GM23338 (cell line): Measurements from ENCODE around the gene NANOGP8. TPM values are rescaled to one million over a fixed set of nuclear protein-coding genes. Genes with fewer than 3 reads are reported as not detected.

Experiments used
- CREB1 ChIP-seq: fragments of 250-450 bp; sonication (Bioruptor Pico); IDR thresholded peaks from 2 replicates; pipeline ENCODE4 v1.5.0; 2020; ENCODE audit warnings: low read depth, mild to moderate bottlenecking, moderate library complexity
- ETS1 ChIP-seq: IDR thresholded peaks from 2 replicates; pipeline ENCODE4 v1.6.1; 2016; ENCODE audit warnings: antibody characterized with exemption
- EZH2 ChIP-seq: fragments of 200-600 bp; sonication (generic); IDR thresholded peaks from one replicate; pipeline ENCODE4 v1.8.0; 2017; ENCODE audit warnings: antibody characterized with exemption, mild to moderate bottlenecking, low read depth; ENCODE audit not compliant: unreplicated experiment
- EZH2phosphoT487 ChIP-seq: fragments of 200-600 bp; sonication (generic); IDR thresholded peaks from one replicate; pipeline ENCODE4 v1.8.1; 2018; ENCODE audit warnings: antibody characterized with exemption; ENCODE audit not compliant: unreplicated experiment
- NANOG ChIP-seq: IDR thresholded peaks from 2 replicates; pipeline ENCODE4 v1.6.1; 2016; ENCODE audit warnings: antibody characterized with exemption, borderline replicate concordance
- STAT1 ChIP-seq: IDR thresholded peaks from one replicate; pipeline ENCODE4 v1.6.1; 2016; ENCODE audit warnings: antibody characterized with exemption; ENCODE audit not compliant: unreplicated experiment
- ZNF331 ChIP-seq: fragments of 250-450 bp; sonication (Bioruptor Pico); IDR thresholded peaks from 2 replicates; pipeline ENCODE4 v1.5.0; 2020; ENCODE audit warnings: low read depth, mild to moderate bottlenecking, moderate library complexity
- ZNF462 ChIP-seq: fragments of 250-450 bp; sonication (Bioruptor Pico); IDR thresholded peaks from 2 replicates; pipeline ENCODE4 v1.5.0; 2020; ENCODE audit warnings: mild to moderate bottlenecking, moderate library complexity
- polyA plus RNA-seq: library from polyadenylated mRNA; unstranded; fragments of >200 nt; fragmentation: Nextera tagmentation; extraction: Ambion mirVana; gene quantifications from 2 replicates; pipeline ENCODE4 v1.2.1, GENCODE V29; 2016
- total RNA-seq: library from RNA; depleted of rRNA; stranded (reverse); fragments of >200 nt; shearing (Covaris generic); gene quantifications from 2 replicates; pipeline ENCODE4 v1.2.3, GENCODE V29; 2014

NANOGP8 gene
- total and polyA plus RNA-seq, 2 experiments from 2014 or later = 8.5 to 53.4 TPM

DNA sequence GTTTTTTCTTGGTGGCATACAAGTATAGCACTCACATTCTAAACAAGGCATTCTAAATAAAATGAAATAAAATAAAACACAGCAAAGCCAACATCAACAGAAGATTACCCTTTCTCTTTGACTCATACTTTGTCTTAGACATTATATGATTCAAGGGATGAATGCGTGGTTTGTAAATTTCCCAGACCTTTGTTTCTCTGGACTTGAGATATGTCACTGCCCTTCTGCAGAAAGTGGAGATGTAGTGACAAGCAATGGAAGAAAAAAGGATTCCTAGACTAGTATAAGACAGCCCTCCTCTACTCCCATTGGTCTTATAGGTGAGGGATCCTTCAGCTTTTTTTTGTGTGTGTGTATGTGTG, 22.4 kb downstream of the NANOGP8 start (continued):
- TF ChIP-seq ZNF462 (CRISPR knock-in tag) = no peak
- TF ChIP-seq EZH2 = no peak
- no peak for TF ChIP-seq STAT1
- no peak for TF ChIP-seq ETS1
- TF ChIP-seq EZH2phosphoT487 = no peak
- TF ChIP-seq ZNF331 (CRISPR knock-in tag) = no peak
- no peak for TF ChIP-seq CREB1 (CRISPR knock-in tag)
- TF ChIP-seq NANOG = no peak
